ENCODE measurements around the gene FHIT. TPM values are rescaled to one million over a fixed set of nuclear protein-coding genes. Genes with fewer than 3 reads are reported as not detected.

FHIT gene
- total and polyA plus RNA-seq, 2 experiments from 2014 or later = 0.22 to 0.90 TPM

- DNase-seq = no peak
- no peak for TF ChIP-seq EZH2 (IDR thresholded peaks at IDR 0.05; ENCODE audit: insufficient read depth, poor library complexity, severe bottlenecking)
- TF ChIP-seq EZH2phosphoT487 (IDR thresholded peaks at IDR 0.05; ENCODE audit: insufficient read depth, low read depth) = no peak
- no peaks in the 10 kb centered on the region for H4K20me1 ChIP-seq (ENCODE audit: insufficient read depth)
- no peak overlapping the region for H3K4me2 ChIP-seq (ENCODE audit: unreplicated experiment)
- no peak overlapping the region for H3K4me3 ChIP-seq
- no peaks in the 10 kb centered on the region for H3K79me2 ChIP-seq (ENCODE audit: insufficient read depth)
- no peak overlapping the region for H3K27ac ChIP-seq
- H3K36me3 ChIP-seq (ENCODE audit: low read depth) = no peaks in the 10 kb centered on the region
- H3K4me1 ChIP-seq (ENCODE audit: insufficient read depth) = no peaks in the 10 kb centered on the region
- no peaks in the 10 kb centered on the region for H3K27me3 ChIP-seq (replicated peaks; ENCODE audit: insufficient read depth)
- H3K9me3 ChIP-seq (ENCODE audit: low read depth) = no peaks in the 10 kb centered on the region
- H3K9ac ChIP-seq = no peak overlapping the region
- H2AFZ ChIP-seq = no peak overlapping the region
- no peaks in the 10 kb centered on the region for H3F3A ChIP-seq (ENCODE audit: insufficient read depth)
- no peaks in the 10 kb centered on the region for H3K9me2 ChIP-seq (ENCODE audit: insufficient read depth)
- in situ Hi-C loops (cut with MboI) = no loop called here
- 43 to 48% methylated on average over 4 of the region's 4 CpGs for WGBS, 2 experiments (ENCODE audit: low coverage in 1 of 2, low lambda C conversion rate in 2 of 2, missing lambda C conversion rate in 2 of 2)
Measured at GRCh38 chr3:59992578-59992977, 1258.7 kb downstream of the FHIT start.

DNA sequence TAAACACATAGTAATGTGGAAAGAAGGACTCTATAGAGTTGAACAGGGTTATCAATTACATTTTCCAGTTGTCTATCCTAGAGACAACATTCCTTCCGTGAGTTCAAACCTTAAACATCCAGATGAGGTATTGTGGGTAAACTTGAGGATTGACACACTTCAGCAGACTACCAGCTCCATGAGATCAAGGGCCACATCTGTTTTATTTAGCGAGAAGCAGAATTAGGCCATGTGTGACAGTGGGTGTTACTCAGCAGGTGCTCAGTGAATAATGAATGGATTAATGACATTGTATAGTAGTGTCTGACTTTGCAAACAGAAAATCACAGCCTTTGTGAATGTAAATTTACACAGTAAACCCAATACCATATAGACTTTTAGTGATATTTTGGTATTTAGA lies 1260.3 kb downstream of the FHIT start:
- no peak overlapping the region for H3K9ac ChIP-seq
- H3K4me3 ChIP-seq = no peak overlapping the region
- no peaks in the 10 kb centered on the region for H4K20me1 ChIP-seq (ENCODE audit: insufficient read depth)
- DNase-seq = no peak
- H2AFZ ChIP-seq = no peak overlapping the region
- H3K9me3 ChIP-seq (ENCODE audit: low read depth) = no peaks in the 10 kb centered on the region
- H3F3A ChIP-seq (ENCODE audit: insufficient read depth) = no peaks in the 10 kb centered on the region
- H3K27me3 ChIP-seq (replicated peaks; ENCODE audit: insufficient read depth) = no peaks in the 10 kb centered on the region
- no peaks in the 10 kb centered on the region for H3K79me2 ChIP-seq (ENCODE audit: insufficient read depth)
- TF ChIP-seq EZH2 (IDR thresholded peaks at IDR 0.05; ENCODE audit: insufficient read depth, poor library complexity, severe bottlenecking) (no peak), EZH2phosphoT487 (IDR thresholded peaks at IDR 0.05; ENCODE audit: insufficient read depth, low read depth) (no peak)
- no peak overlapping the region for H3K27ac ChIP-seq
- H3K36me3 ChIP-seq (ENCODE audit: low read depth) = no peaks in the 10 kb centered on the region
- H3K9me2 ChIP-seq (ENCODE audit: insufficient read depth) = no peaks in the 10 kb centered on the region
- 54 to 57% methylated on average over 2 of the region's 2 CpGs for WGBS, 2 experiments (ENCODE audit: low coverage in 1 of 2, low lambda C conversion rate in 2 of 2, missing lambda C conversion rate in 2 of 2)
- in situ Hi-C loops (cut with MboI) = no loop called here
- H3K4me2 ChIP-seq (ENCODE audit: unreplicated experiment) = no peak overlapping the region
- H3K4me1 ChIP-seq (ENCODE audit: insufficient read depth) = no peaks in the 10 kb centered on the region

DNA sequence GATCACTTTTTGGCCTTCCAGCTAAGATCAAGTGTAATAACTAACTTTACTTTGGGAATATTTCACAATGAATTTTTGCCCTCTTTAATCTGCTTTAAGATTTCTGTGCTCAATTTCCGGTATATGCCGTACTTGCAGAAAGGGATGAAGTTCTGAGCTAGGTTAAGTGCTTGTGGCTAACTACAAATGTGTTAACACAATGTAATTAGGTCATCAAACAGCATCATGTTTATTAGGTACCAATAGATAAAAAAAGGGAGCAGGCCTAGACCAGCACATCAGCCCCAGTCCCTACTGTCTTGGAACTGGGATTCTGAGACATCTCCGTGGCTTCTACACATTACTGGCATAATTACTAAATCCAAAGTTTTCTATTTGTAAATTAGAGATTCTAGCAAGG lies 1268.7 kb downstream of the FHIT start:
- in situ Hi-C loops (cut with MboI) = no loop called here
- no peaks in the 10 kb centered on the region for H4K20me1 ChIP-seq (ENCODE audit: insufficient read depth)
- no peak overlapping the region for H3K27ac ChIP-seq
- H3K4me3 ChIP-seq = no peak overlapping the region
- no peak for DNase-seq
- no peak overlapping the region for H2AFZ ChIP-seq
- H3K9ac ChIP-seq = no peak overlapping the region
- no peaks in the 10 kb centered on the region for H3K9me2 ChIP-seq (ENCODE audit: insufficient read depth)
- H3K79me2 ChIP-seq (ENCODE audit: insufficient read depth) = no peaks in the 10 kb centered on the region
- no peaks in the 10 kb centered on the region for H3K27me3 ChIP-seq (replicated peaks; ENCODE audit: insufficient read depth)
- H3K4me2 ChIP-seq (ENCODE audit: unreplicated experiment) = no peak overlapping the region
- no peaks in the 10 kb centered on the region for H3K9me3 ChIP-seq (ENCODE audit: low read depth)
- 42 to 57% methylated on average over 3 of the region's 3 CpGs for WGBS, 2 experiments (ENCODE audit: low coverage in 1 of 2, low lambda C conversion rate in 2 of 2, missing lambda C conversion rate in 2 of 2)
- no peak for TF ChIP-seq EZH2 (IDR thresholded peaks at IDR 0.05; ENCODE audit: insufficient read depth, poor library complexity, severe bottlenecking)
- no peak for TF ChIP-seq EZH2phosphoT487 (IDR thresholded peaks at IDR 0.05; ENCODE audit: insufficient read depth, low read depth)
- H3K36me3 ChIP-seq (ENCODE audit: low read depth) = no peaks in the 10 kb centered on the region
- no peaks in the 10 kb centered on the region for H3K4me1 ChIP-seq (ENCODE audit: insufficient read depth)
- no peaks in the 10 kb centered on the region for H3F3A ChIP-seq (ENCODE audit: insufficient read depth)

DNA sequence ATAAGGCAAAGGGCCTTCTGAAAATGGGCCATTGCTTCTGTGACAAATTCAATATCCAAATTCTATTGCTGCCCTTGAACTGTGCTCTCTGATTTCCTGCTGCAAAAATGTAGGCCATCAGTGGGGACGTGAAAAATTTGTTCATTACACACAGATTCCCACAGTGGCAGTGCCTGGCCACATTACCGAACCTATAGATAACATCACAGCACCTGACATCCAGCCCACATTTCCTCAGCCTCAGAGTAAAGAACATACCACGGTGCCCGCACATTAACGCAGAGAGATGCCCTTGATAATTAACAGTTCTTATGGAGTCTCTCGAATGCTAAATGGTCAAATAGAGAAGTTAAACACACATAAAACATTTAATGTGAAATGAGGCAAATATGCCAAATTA lies 1269.9 kb downstream of the FHIT start:
- Histone ChIP-seq H3K4me1 (ENCODE audit: insufficient read depth) (no peaks in the 10 kb centered on the region), H3K4me2 (ENCODE audit: unreplicated experiment) (no peak overlapping the region), H3K27me3 (replicated peaks; ENCODE audit: insufficient read depth) (no peaks in the 10 kb centered on the region), H3K9me3 (ENCODE audit: low read depth) (no peaks in the 10 kb centered on the region), H3K27ac (no peak overlapping the region), H4K20me1 (ENCODE audit: insufficient read depth) (no peaks in the 10 kb centered on the region), H3K9ac (no peak overlapping the region), H2AFZ (no peak overlapping the region), H3K4me3 (no peak overlapping the region), H3F3A (ENCODE audit: insufficient read depth) (no peaks in the 10 kb centered on the region), H3K79me2 (ENCODE audit: insufficient read depth) (no peaks in the 10 kb centered on the region), H3K9me2 (ENCODE audit: insufficient read depth) (no peaks in the 10 kb centered on the region), H3K36me3 (ENCODE audit: low read depth) (no peaks in the 10 kb centered on the region)
- in situ Hi-C loops (cut with MboI) = no loop called here
- TF ChIP-seq EZH2phosphoT487 (IDR thresholded peaks at IDR 0.05; ENCODE audit: insufficient read depth, low read depth) (no peak), EZH2 (IDR thresholded peaks at IDR 0.05; ENCODE audit: insufficient read depth, poor library complexity, severe bottlenecking) (no peak)
- no peak for DNase-seq
- 56 to 62% methylated on average over 6 of the region's 6 CpGs for WGBS, 2 experiments (ENCODE audit: low coverage in 1 of 2, low lambda C conversion rate in 2 of 2, missing lambda C conversion rate in 2 of 2)

DNA sequence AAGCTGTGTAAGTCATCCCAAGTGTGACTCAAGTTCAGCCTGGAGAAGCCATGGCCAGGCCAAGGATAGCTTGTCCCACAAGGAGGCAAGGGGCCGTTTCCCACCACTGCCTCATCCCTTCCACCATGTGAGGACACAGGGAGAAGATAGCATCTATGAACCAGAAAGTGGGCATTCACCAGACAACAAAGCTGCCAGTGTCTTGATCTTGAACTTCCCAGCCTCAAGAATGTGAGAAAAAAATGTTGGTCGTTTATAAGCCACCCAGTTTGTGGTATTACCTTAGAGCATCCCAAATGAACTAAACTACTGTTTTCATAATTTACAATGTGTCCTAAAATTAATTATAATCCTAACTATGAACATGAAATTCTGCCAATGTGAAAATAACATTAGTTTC lies 1270.7 kb downstream of the FHIT start:
- WGBS, 2 experiments (ENCODE audit: low coverage in 1 of 2, low lambda C conversion rate in 2 of 2, missing lambda C conversion rate in 2 of 2) = 14% methylated on average over 2 of the region's 2 CpGs

More for the DNA sequence above, 1270.7 kb downstream of the FHIT start:
- Histone ChIP-seq H3K27me3 (replicated peaks; ENCODE audit: insufficient read depth) (no peaks in the 10 kb centered on the region), H3K4me3 (no peak overlapping the region), H3K4me1 (ENCODE audit: insufficient read depth) (no peaks in the 10 kb centered on the region), H3K27ac (no peak overlapping the region), H3F3A (ENCODE audit: insufficient read depth) (no peaks in the 10 kb centered on the region), H3K4me2 (ENCODE audit: unreplicated experiment) (no peak overlapping the region), H3K9me2 (ENCODE audit: insufficient read depth) (no peaks in the 10 kb centered on the region), H3K9ac (no peak overlapping the region), H2AFZ (no peak overlapping the region), H3K79me2 (ENCODE audit: insufficient read depth) (no peaks in the 10 kb centered on the region), H3K36me3 (ENCODE audit: low read depth) (no peaks in the 10 kb centered on the region), H3K9me3 (ENCODE audit: low read depth) (no peaks in the 10 kb centered on the region), H4K20me1 (ENCODE audit: insufficient read depth) (no peaks in the 10 kb centered on the region)
- TF ChIP-seq EZH2 (IDR thresholded peaks at IDR 0.05; ENCODE audit: insufficient read depth, poor library complexity, severe bottlenecking) = no peak
- no peak for TF ChIP-seq EZH2phosphoT487 (IDR thresholded peaks at IDR 0.05; ENCODE audit: insufficient read depth, low read depth)
- DNase-seq = no peak
- in situ Hi-C loops (cut with MboI) = no loop called here

All from GM23248 (cell line).